Large intestine (tissue), 3 donors: Measurements from ENCODE around the gene C16orf74. TPM values are rescaled to one million over a fixed set of nuclear protein-coding genes. Genes with fewer than 3 reads are reported as not detected.
A peak's percentile ranks its signal among the peaks of the same experiment; 100 is the strongest.

Source experiments
- DNase-seq, 2 donors: peaks; one replicate each; pipeline versions ENCODE4 v3.0.0 to v3.0.0-alpha.2; 2013
- H3K27ac ChIP-seq: one replicate; pipeline ENCODE4 v1.5.1; 2013; ENCODE audit warnings: low read length
- H3K27me3 ChIP-seq: 2 replicates; pipeline ENCODE4 v1.6.1; 2013; ENCODE audit warnings: low read length; ENCODE audit not compliant: control insufficient read depth, insufficient read depth
- H3K36me3 ChIP-seq: 2 replicates; pipeline ENCODE4 v1.6.1; 2013; ENCODE audit warnings: low read length; ENCODE audit not compliant: control insufficient read depth, insufficient read depth
- H3K4me1 ChIP-seq: one replicate; pipeline ENCODE4 v1.6.1; 2013; ENCODE audit warnings: low read length; ENCODE audit not compliant: control insufficient read depth, insufficient read depth
- H3K4me3 ChIP-seq: one replicate; pipeline ENCODE4 v1.5.1; 2013; ENCODE audit warnings: low read length
- H3K9me3 ChIP-seq: one replicate; pipeline ENCODE4 v1.6.1; 2013; ENCODE audit warnings: mild to moderate bottlenecking, low read depth, low read length, moderate library complexity; ENCODE audit not compliant: control insufficient read depth
- WGBS: methylation state at CpG from one replicate; pipeline ENCODE4 v1.1.5; 2013; ENCODE audit warnings: low lambda C conversion rate; ENCODE audit not compliant: insufficient coverage; 5-methylcytosine and 5-hydroxymethylcytosine counted together
- polyA plus RNA-seq: library from polyadenylated mRNA; unstranded; fragments of 120-200 nt; gene quantifications from one replicate; pipeline ENCODE4 v1.2.1, GENCODE V29; 2013

C16orf74 gene
- polyA plus RNA-seq, 1 donor: 6.6 TPM

DNA sequence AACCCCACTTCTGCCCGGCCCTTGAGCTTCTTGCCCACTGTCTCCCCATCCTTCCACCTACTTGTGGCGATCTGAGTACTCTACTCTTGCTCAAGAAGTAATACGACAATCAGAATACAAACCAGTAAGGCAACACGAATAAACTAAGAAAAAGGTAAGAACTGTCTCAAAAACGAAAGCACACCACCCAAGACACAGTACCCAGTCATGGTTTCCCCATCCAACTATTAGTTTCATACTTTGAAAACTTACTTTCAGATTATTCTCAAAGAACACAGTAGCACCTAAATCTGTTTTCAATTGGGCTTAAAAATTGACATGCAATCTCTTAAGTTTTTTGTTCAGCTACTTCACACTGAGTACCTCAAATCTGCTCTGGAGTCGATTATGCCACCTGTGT lies 76.1 kb downstream of the C16orf74 start:
- peaks cover 71% of the 10 kb centered on the region for H3K36me3 ChIP-seq
- H3K4me1 ChIP-seq: peaks cover 12% of the 10 kb centered on the region
- H3K9me3 ChIP-seq: no peaks in the 10 kb centered on the region
- H3K27me3 ChIP-seq: no peaks in the 10 kb centered on the region
- 100% methylated on average over 1 of the region's 6 CpGs for WGBS
- H3K27ac ChIP-seq: no peak overlapping the region
- H3K4me3 ChIP-seq: no peak overlapping the region
- DNase-seq: no peak

GRCh38 chr16:85674418-85674755 lies 76.5 kb downstream of the C16orf74 start:
- Histone ChIP-seq H3K36me3 (peaks cover 76% of the 10 kb centered on the region), H3K27ac (no peak overlapping the region), H3K4me1 (peaks cover 12% of the 10 kb centered on the region), H3K4me3 (no peak overlapping the region), H3K27me3 (no peaks in the 10 kb centered on the region), H3K9me3 (no peaks in the 10 kb centered on the region)
- no peak for DNase-seq
- no CpG with 5 or more reads among the region's 4 CpGs for WGBS

DNA sequence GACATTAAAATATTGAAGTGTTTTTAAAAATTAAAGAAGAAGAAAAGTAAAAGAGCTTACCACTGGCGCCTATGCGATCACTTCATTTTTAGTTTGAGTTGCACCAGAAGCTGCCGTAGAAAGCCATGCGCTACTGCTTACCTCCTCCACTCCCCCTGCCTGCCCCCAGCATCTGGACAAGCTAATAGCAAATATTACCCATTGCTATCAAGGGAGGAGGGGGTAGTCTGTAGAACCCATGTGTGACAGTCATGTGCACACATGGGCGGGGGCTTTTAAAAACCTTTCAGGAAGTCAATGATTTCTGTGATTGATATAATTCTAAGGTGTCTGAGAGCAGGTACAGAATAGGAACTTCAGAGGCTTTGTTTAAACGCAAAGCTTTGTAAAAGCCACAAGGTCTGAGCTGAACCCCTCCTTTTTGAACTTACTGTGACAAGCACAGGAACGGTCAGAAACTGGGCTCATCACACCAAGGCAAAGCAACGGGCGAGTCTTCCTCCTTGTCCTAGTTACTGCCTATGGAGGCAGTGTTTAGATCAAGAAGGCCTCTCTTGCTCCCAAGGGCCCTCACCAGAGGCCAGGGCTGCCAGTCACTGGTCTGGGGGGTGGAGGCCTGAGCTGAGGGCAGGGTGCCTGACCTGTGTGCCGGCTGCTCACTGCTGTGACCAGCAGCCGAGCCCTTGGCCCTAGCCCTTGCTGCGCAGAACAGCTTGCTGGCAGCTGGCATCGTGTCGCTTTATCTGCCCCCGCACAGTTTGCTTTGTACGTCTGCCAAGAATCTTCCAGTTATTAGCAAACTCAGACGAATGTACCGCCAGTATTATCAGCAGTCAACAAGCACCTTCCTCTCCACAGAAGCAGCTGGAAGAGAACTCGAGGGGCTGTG lies 77.1 kb downstream of the C16orf74 start:
- peak overlapping the region; percentile 5 for H3K27ac ChIP-seq
- no CpG with 5 or more reads among the region's 19 CpGs for WGBS

DNA sequence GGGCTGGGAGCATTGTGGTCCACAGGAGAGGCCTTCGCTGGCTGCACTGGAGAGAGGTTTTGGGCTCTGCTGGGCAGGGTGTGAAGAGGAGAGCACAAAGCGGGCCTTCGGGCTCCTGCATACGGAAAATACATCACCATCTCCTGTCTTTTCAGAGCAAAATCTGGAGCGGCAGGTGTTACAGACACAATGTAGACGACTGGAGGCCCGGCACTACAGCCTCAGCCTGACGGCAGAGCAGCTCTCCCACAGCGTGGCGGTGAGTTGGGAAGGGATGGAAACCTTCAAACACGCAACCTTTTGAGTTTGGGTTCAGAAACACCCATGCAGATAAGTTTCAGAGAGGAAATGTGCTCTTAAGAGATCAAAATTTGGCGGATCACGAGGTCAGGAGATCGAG lies 80.1 kb downstream of the C16orf74 start:
- H3K36me3 ChIP-seq: peaks cover 94% of the 10 kb centered on the region
- H3K27me3 ChIP-seq: no peaks in the 10 kb centered on the region
- peaks cover 3% of the 10 kb centered on the region for H3K4me1 ChIP-seq
- H3K9me3 ChIP-seq: no peaks in the 10 kb centered on the region
- no peak overlapping the region for H3K4me3 ChIP-seq
- DNase-seq: no peak
- WGBS: no CpG with 5 or more reads among the region's 14 CpGs
- no peak overlapping the region for H3K27ac ChIP-seq

More for the DNA sequence above, 77.1 kb downstream of the C16orf74 start:
- Histone ChIP-seq H3K36me3 (peaks cover 82% of the 10 kb centered on the region), H3K4me1 (peaks cover 8% of the 10 kb centered on the region), H3K4me3 (no peak overlapping the region), H3K9me3 (no peaks in the 10 kb centered on the region), H3K27me3 (no peaks in the 10 kb centered on the region)
- DNase-seq: peak in 1 of 2 donors; percentile 58

GRCh38 chr16:85668676-85669424 lies 82.0 kb downstream of the C16orf74 start:
- H3K27ac ChIP-seq: no peak overlapping the region
- H3K4me3 ChIP-seq: no peak overlapping the region
- DNase-seq: no peak
- no CpG with 5 or more reads among the region's 10 CpGs for WGBS
- H3K36me3 ChIP-seq: peaks cover 95% of the 10 kb centered on the region
- peaks cover under 1% of the 10 kb centered on the region for H3K4me1 ChIP-seq
- H3K9me3 ChIP-seq: no peaks in the 10 kb centered on the region
- H3K27me3 ChIP-seq: no peaks in the 10 kb centered on the region

GRCh38 chr16:85667841-85668413 lies 83.0 kb downstream of the C16orf74 start:
- Histone ChIP-seq H3K4me3 (no peak overlapping the region), H3K36me3 (peaks cover 97% of the 10 kb centered on the region), H3K4me1 (no peaks in the 10 kb centered on the region), H3K27me3 (no peaks in the 10 kb centered on the region), H3K27ac (no peak overlapping the region), H3K9me3 (no peaks in the 10 kb centered on the region)
- DNase-seq: no peak
- 100% methylated on average over 1 of the region's 16 CpGs for WGBS

- Histone ChIP-seq H3K9me3 (no peaks in the 10 kb centered on the region), H3K27me3 (no peaks in the 10 kb centered on the region), H3K36me3 (peaks cover 97% of the 10 kb centered on the region), H3K27ac (no peak overlapping the region), H3K4me1 (no peaks in the 10 kb centered on the region), H3K4me3 (no peak overlapping the region)
- 100% methylated on average over 1 of the region's 9 CpGs for WGBS
- no peak for DNase-seq
Measured at GRCh38 chr16:85667261-85667660, 83.6 kb downstream of the C16orf74 start.

GRCh38 chr16:85665929-85666328 lies 85.0 kb downstream of the C16orf74 start:
- DNase-seq: no peak
- H3K4me3 ChIP-seq: no peak overlapping the region
- H3K9me3 ChIP-seq: no peaks in the 10 kb centered on the region
- H3K4me1 ChIP-seq: no peaks in the 10 kb centered on the region
- H3K36me3 ChIP-seq: peaks cover 99% of the 10 kb centered on the region
- WGBS: no CpG with 5 or more reads among the region's 13 CpGs
- H3K27me3 ChIP-seq: no peaks in the 10 kb centered on the region
- no peak overlapping the region for H3K27ac ChIP-seq

- Histone ChIP-seq H3K9me3 (no peaks in the 10 kb centered on the region), H3K36me3 (peaks cover 97% of the 10 kb centered on the region), H3K4me1 (no peaks in the 10 kb centered on the region), H3K4me3 (no peak overlapping the region), H3K27ac (no peak overlapping the region), H3K27me3 (no peaks in the 10 kb centered on the region)
- no peak for DNase-seq
- no CpG with 5 or more reads among the region's 12 CpGs for WGBS
Measured at GRCh38 chr16:85665373-85665740, 85.5 kb downstream of the C16orf74 start.

DNA sequence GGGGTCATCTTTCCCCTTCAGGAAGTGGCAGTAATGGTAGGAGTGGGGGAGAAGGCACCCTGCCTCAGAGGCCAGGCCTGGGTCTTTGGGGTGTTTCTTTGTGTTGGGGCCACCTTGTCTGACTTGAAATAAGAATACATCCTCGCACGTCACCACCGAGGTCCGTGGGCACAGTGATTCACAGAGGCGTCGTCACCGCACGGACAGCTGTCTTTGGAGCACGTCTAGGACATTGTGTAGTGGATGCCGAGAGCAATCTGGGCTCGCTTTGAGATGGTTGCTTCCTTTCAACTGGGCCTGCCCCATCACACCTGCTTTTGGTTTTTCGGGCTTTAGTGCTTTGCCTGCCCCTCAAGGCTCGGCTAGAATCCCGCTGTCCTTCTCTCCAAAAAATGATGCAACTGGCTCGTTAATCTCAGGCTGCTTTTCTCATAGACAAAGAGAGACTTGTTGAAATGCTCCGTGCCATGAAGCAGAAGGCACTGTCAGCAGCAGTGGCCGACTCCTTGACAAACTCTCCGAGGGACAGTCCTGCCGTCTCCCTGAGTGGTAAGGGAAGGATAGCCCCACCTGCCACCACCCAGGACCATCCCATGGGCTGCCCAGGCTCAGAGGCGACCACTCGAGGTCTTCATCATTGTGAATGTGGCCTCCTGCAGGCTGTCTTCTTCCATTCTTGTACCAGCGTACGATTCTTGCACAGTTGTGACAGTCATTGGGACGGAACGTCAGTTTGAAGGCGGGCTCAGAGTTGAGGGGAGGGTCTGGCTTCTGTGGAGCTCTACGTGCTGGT lies 86.1 kb downstream of the C16orf74 start:
- Histone ChIP-seq H3K36me3 (peaks cover 97% of the 10 kb centered on the region), H3K4me1 (no peaks in the 10 kb centered on the region), H3K27me3 (no peaks in the 10 kb centered on the region), H3K27ac (no peak overlapping the region), H3K4me3 (no peak overlapping the region), H3K9me3 (no peaks in the 10 kb centered on the region)
- DNase-seq: no peak
- WGBS: 100% methylated on average over 1 of the region's 27 CpGs
